ENCODE data around the gene KIF22.
A peak's percentile ranks its signal among the peaks of the same experiment; 100 is the strongest.

DNA sequence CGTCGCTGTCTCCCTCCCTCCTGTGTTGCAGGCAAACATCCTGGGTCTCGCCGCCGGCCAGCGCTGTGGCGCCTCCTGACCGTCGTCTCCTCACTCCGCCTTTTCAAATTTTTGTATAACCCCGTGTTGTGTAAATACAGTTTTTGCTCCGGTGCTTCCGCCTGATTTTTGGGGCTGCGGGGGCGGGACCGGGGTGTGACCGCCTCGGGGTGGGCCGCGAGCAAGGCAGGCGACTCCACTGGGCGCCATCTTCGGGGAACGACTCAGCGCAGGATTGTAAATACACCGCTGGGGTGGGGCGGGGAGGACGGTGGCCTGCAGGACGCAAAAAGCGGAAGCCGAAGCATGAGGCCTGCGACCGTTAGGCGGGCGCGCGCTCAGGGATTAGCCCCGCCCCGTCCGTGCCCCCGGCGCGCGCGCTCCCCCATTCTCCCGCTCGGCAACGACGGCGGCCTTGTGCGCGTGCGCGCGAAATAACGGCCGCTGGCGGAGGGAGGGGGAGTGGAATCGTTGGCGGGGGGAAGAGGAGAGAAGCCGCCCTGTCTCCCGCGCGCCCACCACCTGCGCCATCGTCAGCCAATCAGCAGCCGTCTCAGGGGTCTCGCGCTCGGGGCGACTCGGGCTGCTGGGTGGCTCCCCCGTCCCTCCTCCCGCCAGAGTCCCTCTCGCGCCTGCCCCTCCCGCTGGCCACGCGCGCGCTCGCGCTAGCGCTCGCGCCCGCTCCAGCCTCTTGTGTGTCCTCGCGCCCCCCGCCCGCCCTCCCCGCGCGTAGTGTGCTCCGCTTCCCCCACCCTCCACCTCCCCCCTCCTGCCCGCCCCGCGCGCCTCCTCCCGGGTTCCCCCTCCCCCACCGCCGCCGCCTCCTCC lies 14.9 kb downstream of the KIF22 start:
- peak in 3 of 4 experiments; percentile 9 to 35 (median 22) for TF ChIP-seq CTCF (IDR thresholded peaks at IDR 0.05)
- TF ChIP-seq POLR2A (IDR thresholded peaks at IDR 0.05), result peak; percentile 87 to 92

All from uterus (tissue), 2 donors.